ENCODE measurements around the gene SEC31B. TPM values are rescaled to one million over a fixed set of nuclear protein-coding genes. Genes with fewer than 3 reads are reported as not detected.

Gene SEC31B
- total RNA-seq, 2 experiments from 2014 or later: 164 to 172 TPM

- ChIA-PET CTCF (interaction anchor here (1.0 to 8.0 kb wide), 5 partner anchors 11 to 47 kb away, joined by 3 to 253 read pairs (median 37); no protein-coding TSS in a partner anchor), POLR2A (interaction anchor here (6.1 kb wide), 1 partner anchor 28 kb away, joined by 102 read pairs; no protein-coding TSS in a partner anchor)
- Mint-ChIP-seq H3K9me3 (ENCODE audit: insufficient read depth) (no peaks in the 10 kb centered on the region), H3K4me3 (no peak overlapping the region), H3K4me1 (ENCODE audit: low read depth) (peaks cover 34% of the 10 kb centered on the region), H3K27ac (no peak overlapping the region), H3K36me3 (ENCODE audit: low read depth) (peaks cover 19% of the 10 kb centered on the region), H3K27me3 (ENCODE audit: low read depth) (peaks cover 13% of the 10 kb centered on the region)
- ATAC-seq: no peak
- no peak for DNase-seq
Observed at GRCh38 chr10:100480002-100480401, 39.7 kb downstream of the SEC31B start.

DNA sequence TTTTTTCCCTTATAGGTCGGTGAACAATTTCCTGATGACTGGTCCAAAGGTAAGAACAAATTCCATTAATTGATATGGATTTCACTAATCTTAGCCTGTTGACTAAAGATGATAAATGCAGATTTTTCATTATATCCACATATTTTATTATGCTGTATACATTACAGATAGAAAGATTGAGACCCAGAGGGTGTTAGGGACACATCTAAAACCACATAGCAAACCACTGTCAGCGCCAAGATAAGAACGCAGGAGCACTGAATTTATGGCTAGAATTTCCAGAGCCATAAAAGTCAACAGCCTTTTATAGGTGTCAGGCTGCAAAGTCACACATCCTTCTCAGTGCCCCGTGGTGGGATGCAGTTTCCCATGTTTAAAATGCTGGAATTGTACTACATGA lies 40.6 kb downstream of the SEC31B start:
- no peak for ATAC-seq
- Mint-ChIP-seq H3K27ac (no peak overlapping the region), H3K9me3 (ENCODE audit: insufficient read depth) (no peaks in the 10 kb centered on the region), H3K36me3 (ENCODE audit: low read depth) (peaks cover 13% of the 10 kb centered on the region), H3K4me1 (ENCODE audit: low read depth) (peaks cover 27% of the 10 kb centered on the region), H3K4me3 (no peak overlapping the region), H3K27me3 (ENCODE audit: low read depth) (peaks cover 13% of the 10 kb centered on the region)
- CTCF ChIA-PET: interaction anchor here (1.0 to 8.0 kb wide), 2 partner anchors 29 to 39 kb away, joined by 3 to 253 read pairs; no protein-coding TSS in a partner anchor
- DNase-seq: no peak
- POLR2A ChIA-PET: interaction anchor here (6.1 kb wide), 1 partner anchor 29 kb away, joined by 102 read pairs; no protein-coding TSS in a partner anchor

DNA sequence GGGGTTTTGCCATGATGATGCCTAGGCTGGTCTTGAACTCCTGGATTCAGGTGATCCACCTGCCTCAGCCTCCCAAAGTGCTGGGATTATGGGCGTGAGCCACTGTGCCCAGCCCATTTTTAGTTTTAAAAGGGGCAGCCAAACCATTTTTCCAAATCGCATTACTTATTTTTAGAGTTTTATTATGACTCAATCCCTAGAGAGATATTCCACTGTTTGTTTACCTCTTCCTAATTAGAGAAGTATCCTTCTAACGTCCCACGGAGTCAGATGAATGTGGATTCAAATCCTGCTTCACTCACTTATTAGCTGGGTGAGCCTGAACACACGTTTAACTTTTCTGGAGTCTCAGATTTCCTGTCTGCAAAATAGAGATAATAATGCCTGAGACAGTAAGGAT lies 41.7 kb downstream of the SEC31B start:
- Mint-ChIP-seq H3K27ac (no peak overlapping the region), H3K4me3 (no peak overlapping the region), H3K4me1 (ENCODE audit: low read depth) (peaks cover 17% of the 10 kb centered on the region), H3K9me3 (ENCODE audit: insufficient read depth) (no peaks in the 10 kb centered on the region), H3K27me3 (ENCODE audit: low read depth) (peaks cover 13% of the 10 kb centered on the region), H3K36me3 (ENCODE audit: low read depth) (peaks cover 8% of the 10 kb centered on the region)
- ChIA-PET CTCF (no interaction called here), POLR2A (no interaction called here)
- ATAC-seq (no peak), DNase-seq (no peak)

- Mint-ChIP-seq H3K27me3 (ENCODE audit: low read depth) (peaks cover 6% of the 10 kb centered on the region), H3K27ac (no peak overlapping the region), H3K4me1 (ENCODE audit: low read depth) (no peaks in the 10 kb centered on the region), H3K9me3 (ENCODE audit: insufficient read depth) (no peaks in the 10 kb centered on the region), H3K36me3 (ENCODE audit: low read depth) (peaks cover 4% of the 10 kb centered on the region), H3K4me3 (no peak overlapping the region)
- CTCF ChIA-PET: interaction anchor here (0.6 to 1.6 kb wide), 3 partner anchors 13 to 131 kb away, joined by 3 to 4 read pairs (median 3); no protein-coding TSS in a partner anchor
- no peak for DNase-seq
- ATAC-seq: no peak
- POLR2A ChIA-PET: no interaction called here
Observed at GRCh38 chr10:100470367-100470766, 49.3 kb downstream of the SEC31B start.

DNA sequence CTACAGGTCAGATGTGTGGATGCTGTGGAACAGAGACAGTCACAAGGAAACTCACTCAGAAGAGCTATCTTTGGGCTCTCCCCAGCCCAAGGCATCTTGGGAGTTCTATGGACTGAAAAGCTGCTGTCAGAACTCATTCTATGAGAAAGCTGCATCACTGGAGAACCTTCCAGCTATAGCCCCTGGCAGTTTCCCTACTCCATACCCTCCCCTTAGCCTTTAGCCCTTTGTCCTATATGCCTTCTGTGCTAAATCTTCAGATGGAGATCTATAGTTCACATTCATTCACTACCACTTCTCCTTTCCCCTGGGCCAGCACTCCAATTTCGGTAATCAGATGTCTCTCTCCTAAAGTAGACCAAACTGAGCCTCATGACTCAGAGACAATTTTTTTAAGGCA lies 49.9 kb downstream of the SEC31B start:
- ChIA-PET CTCF (interaction anchor here (1.6 kb wide), 1 partner anchor 49 kb away, joined by 4 read pairs; no protein-coding TSS in a partner anchor), POLR2A (no interaction called here)
- Mint-ChIP-seq H3K4me3 (no peak overlapping the region), H3K9me3 (ENCODE audit: insufficient read depth) (no peaks in the 10 kb centered on the region), H3K27me3 (ENCODE audit: low read depth) (peaks cover 6% of the 10 kb centered on the region), H3K27ac (no peak overlapping the region), H3K36me3 (ENCODE audit: low read depth) (peaks cover 4% of the 10 kb centered on the region), H3K4me1 (ENCODE audit: low read depth) (no peaks in the 10 kb centered on the region)
- ATAC-seq (no peak), DNase-seq (no peak)

- ATAC-seq: no peak
- H3K36me3 Mint-ChIP-seq (ENCODE audit: low read depth): peaks cover 2% of the 10 kb centered on the region
- POLR2A ChIA-PET: no interaction called here
- no peak overlapping the region for H3K4me3 Mint-ChIP-seq
- H3K9me3 Mint-ChIP-seq (ENCODE audit: insufficient read depth): no peaks in the 10 kb centered on the region
- H3K27me3 Mint-ChIP-seq (ENCODE audit: low read depth): peaks cover 6% of the 10 kb centered on the region
- H3K4me1 Mint-ChIP-seq (ENCODE audit: low read depth): no peaks in the 10 kb centered on the region
- CTCF ChIA-PET: interaction anchor here (1.3 to 4.3 kb wide), 5 partner anchors 11 to 50 kb away, joined by 3 to 18 read pairs (median 7); no protein-coding TSS in a partner anchor
- no peak for DNase-seq
- no peak overlapping the region for H3K27ac Mint-ChIP-seq
Observed at GRCh38 chr10:100468978-100469377, 50.7 kb downstream of the SEC31B start.

DNA sequence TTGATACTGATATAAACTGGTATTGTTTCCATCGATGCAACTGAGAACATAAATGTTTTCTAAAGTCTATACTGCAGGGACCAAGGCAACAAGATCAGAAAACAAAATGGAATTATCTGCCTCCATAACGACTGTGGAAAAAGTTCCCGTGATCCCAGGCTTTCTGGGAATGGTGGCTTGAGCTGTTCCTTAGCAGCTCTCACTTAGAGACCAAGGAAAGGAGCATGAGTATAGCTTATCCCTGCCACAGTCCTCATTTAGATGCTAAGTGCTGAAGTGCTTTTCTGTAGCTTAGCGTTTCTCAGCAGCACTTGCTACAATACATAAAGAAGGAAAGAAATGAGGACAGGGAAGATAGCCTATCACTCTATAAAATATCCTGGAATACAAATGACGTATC lies 51.3 kb downstream of the SEC31B start:
- H3K27me3 Mint-ChIP-seq (ENCODE audit: low read depth): peaks cover 6% of the 10 kb centered on the region

GRCh38 chr10:100462709-100463108 lies 57.0 kb downstream of the SEC31B start, which contains the start of gene WNT8B:
Gene WNT8B (plus strand): TSS chr10:100463009. CDS start chr10:100463169, 160 bp downstream.
- no peak within 1 kb of the TSS for H3K27ac Mint-ChIP-seq
- no peaks in the 10 kb centered on the region for H3K4me1 Mint-ChIP-seq (ENCODE audit: low read depth)
- peaks cover 10% of the 10 kb centered on the region for H3K27me3 Mint-ChIP-seq (ENCODE audit: low read depth)
- H3K36me3 Mint-ChIP-seq (ENCODE audit: low read depth): no peaks in the 10 kb centered on the region
- no peak within 1 kb of the TSS for H3K4me3 Mint-ChIP-seq
- no peaks in the 10 kb centered on the region for H3K9me3 Mint-ChIP-seq (ENCODE audit: insufficient read depth)
- DNase-seq (no peak), ATAC-seq (no peak)
- POLR2A ChIA-PET: no interaction called here
- CTCF ChIA-PET: interaction anchor here (2.1 kb wide), 1 partner anchor 20 kb away, joined by 12 read pairs; no protein-coding TSS in a partner anchor

More for the DNA sequence above, 51.3 kb downstream of the SEC31B start:
- no peak for ATAC-seq
- no peaks in the 10 kb centered on the region for H3K4me1 Mint-ChIP-seq (ENCODE audit: low read depth)
- no peak overlapping the region for H3K27ac Mint-ChIP-seq
- H3K4me3 Mint-ChIP-seq: no peak overlapping the region
- CTCF ChIA-PET: interaction anchor here (1.3 to 4.3 kb wide), 4 partner anchors 12 to 50 kb away, joined by 3 to 18 read pairs (median 8); no protein-coding TSS in a partner anchor
- no peak for DNase-seq
- POLR2A ChIA-PET: no interaction called here
- no peaks in the 10 kb centered on the region for H3K9me3 Mint-ChIP-seq (ENCODE audit: insufficient read depth)
- no peaks in the 10 kb centered on the region for H3K36me3 Mint-ChIP-seq (ENCODE audit: low read depth)

DNA sequence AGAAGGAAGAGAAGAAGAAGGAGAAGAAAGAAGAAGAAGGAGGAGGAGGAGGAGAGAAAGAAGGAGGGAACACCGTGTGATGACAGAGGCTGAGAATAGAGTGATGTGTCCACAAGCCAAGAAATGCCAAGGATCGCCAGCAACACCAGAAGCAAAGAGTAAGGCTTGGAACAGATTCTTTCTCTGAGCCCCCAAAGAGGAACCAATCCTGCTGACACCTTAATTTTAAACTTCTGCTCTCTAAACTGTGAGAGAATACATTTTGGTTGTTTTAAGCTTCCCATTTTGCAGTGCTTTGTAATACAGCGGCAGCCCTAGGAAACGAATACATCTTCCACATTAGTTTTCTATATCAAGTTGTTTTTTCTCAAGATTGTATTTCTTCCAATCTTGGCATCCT lies 70.7 kb downstream of the SEC31B start:
- ChIA-PET POLR2A (no interaction called here), CTCF (no interaction called here)
- ATAC-seq (no peak), DNase-seq (no peak)
- Mint-ChIP-seq H3K27me3 (ENCODE audit: low read depth) (peaks cover 3% of the 10 kb centered on the region), H3K36me3 (ENCODE audit: low read depth) (no peaks in the 10 kb centered on the region), H3K27ac (no peak overlapping the region), H3K9me3 (ENCODE audit: insufficient read depth) (no peaks in the 10 kb centered on the region), H3K4me1 (ENCODE audit: low read depth) (no peaks in the 10 kb centered on the region), H3K4me3 (no peak overlapping the region)

DNA sequence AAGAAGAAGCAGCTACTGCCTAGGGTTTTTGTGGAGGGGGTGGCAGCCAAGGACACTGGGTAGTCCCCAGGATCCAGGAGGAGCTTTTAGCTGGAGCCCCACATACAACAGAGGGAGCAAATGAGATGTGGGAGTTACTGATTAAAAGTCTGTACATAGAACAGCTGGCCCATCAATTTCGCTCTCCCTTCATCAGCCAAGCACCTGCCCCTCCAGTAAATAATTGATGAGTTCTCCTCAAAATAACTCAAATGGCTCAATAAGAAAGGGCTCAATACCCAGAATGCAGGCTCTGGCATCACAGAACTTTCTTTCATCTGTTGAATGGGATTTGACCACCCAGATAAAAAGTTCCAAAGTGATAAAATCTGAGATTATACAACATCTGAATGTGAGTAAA lies 72.0 kb downstream of the SEC31B start:
- no peak for ATAC-seq
- no peak overlapping the region for H3K27ac Mint-ChIP-seq
- no peaks in the 10 kb centered on the region for H3K36me3 Mint-ChIP-seq (ENCODE audit: low read depth)
- no peaks in the 10 kb centered on the region for H3K4me1 Mint-ChIP-seq (ENCODE audit: low read depth)
- POLR2A ChIA-PET: no interaction called here
- DNase-seq: no peak
- peaks cover 3% of the 10 kb centered on the region for H3K27me3 Mint-ChIP-seq (ENCODE audit: low read depth)
- CTCF ChIA-PET: interaction anchor here (2.1 kb wide), 1 partner anchor 35 kb away, joined by 8 read pairs; no protein-coding TSS in a partner anchor
- no peaks in the 10 kb centered on the region for H3K9me3 Mint-ChIP-seq (ENCODE audit: insufficient read depth)
- H3K4me3 Mint-ChIP-seq: no peak overlapping the region

- no peaks in the 10 kb centered on the region for H3K36me3 Mint-ChIP-seq (ENCODE audit: low read depth)
- no peak overlapping the region for H3K4me3 Mint-ChIP-seq
- ChIA-PET CTCF (interaction anchor here (1.9 to 2.1 kb wide), 3 partner anchors 36 to 73 kb away, joined by 7 to 8 read pairs (median 8); no protein-coding TSS in a partner anchor), POLR2A (no interaction called here)
- ATAC-seq (no peak), DNase-seq (no peak)
- H3K9me3 Mint-ChIP-seq (ENCODE audit: insufficient read depth): no peaks in the 10 kb centered on the region
- no peak overlapping the region for H3K27ac Mint-ChIP-seq
- no peaks in the 10 kb centered on the region for H3K4me1 Mint-ChIP-seq (ENCODE audit: low read depth)
- H3K27me3 Mint-ChIP-seq (ENCODE audit: low read depth): peaks cover 3% of the 10 kb centered on the region
Observed at GRCh38 chr10:100446130-100446761, 73.4 kb downstream of the SEC31B start.

DNA sequence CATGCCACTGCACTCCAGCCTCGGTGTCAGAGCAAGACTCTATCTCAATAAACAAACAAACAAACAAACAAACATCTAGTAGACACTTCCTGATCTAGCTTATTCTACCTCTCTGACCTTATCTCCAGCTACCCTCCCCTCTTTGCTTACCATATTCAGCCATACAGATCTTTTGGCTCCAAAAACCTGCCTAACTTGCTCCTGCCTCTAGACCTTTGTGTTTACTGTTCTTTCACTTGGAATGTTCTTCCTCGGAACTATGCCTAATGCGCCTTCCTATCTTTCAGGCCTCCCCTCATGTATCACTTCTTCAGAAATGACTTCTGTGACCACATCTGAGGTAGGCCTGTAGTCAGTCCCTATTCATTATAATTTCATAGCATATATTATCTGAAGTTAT lies 77.1 kb downstream of the SEC31B start:
- CTCF ChIA-PET: interaction anchor here (1.0 to 2.5 kb wide), 4 partner anchors 8 to 76 kb away, joined by 4 to 9 read pairs (median 5); no protein-coding TSS in a partner anchor

More for the DNA sequence above, 77.1 kb downstream of the SEC31B start:
- Mint-ChIP-seq H3K27me3 (ENCODE audit: low read depth) (peaks cover 3% of the 10 kb centered on the region), H3K4me1 (ENCODE audit: low read depth) (no peaks in the 10 kb centered on the region), H3K9me3 (ENCODE audit: insufficient read depth) (no peaks in the 10 kb centered on the region), H3K27ac (no peak overlapping the region), H3K36me3 (ENCODE audit: low read depth) (no peaks in the 10 kb centered on the region), H3K4me3 (no peak overlapping the region)
- no peak for DNase-seq
- ATAC-seq: no peak
- POLR2A ChIA-PET: no interaction called here
